ENCODE data around the gene CPNE2.
"Not testable (repeated sequence)": the region's sequence is repeated elsewhere in the genome, so short reads cannot be mapped to it uniquely, and the experiment has no call there.

Gene CPNE2

DNA sequence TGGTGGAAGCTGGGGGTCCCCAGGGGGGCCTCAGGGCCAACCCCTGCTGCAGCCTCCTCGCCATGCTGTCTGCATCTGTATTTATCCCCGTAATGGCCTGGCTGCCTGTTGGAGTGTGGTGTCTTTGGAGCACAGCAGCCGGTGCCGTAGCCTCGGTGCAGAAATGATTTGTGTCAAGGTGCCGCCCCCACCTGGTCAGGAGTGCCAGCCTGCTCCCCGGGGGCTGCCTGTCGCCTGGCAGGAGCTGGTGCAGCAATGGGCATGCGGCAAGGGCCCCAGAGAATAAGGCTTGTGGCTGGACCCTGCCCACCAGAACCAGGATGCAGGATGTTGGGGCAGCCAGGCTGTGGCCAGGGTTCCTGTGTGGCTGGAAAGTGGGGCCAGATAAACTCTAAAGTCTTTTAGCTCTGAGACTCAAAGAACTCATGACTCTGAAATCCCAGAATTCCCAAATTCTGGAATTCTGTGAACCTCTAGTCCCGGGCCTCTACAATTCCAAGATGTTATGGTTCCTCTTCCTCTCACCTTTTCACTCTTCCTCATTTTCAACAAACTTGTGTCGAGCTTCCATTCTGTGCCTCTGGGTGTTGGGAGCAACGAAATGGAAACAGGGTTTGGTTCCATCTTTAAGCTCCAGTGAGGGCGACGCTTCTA, 5.9 kb downstream of the CPNE2 start:
- no peak for DNase-seq (ENCODE audit: low read depth, low spot score)

DNA sequence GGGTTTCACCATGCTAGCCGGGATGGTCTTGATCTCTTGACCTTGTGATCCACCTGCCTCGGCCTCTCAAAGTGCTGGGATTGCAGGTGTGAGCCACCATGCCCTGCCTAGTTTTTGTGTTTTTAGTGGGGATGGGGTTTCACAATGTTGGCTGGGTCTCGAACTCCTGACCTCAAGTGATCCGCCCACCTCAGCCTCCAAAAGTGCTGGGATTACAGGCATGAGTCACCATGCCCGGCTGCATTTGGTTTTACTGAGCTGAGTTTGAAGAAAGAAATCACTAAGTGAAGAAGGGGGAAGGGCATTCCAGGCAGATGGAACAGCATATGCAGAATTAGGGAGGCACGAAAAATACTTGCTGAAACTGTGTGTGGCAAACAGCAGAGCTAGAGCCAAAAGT, 7.6 kb downstream of the CPNE2 start:
- peak; percentile 22 for DNase-seq (ENCODE audit: low read depth, low spot score)

DNA sequence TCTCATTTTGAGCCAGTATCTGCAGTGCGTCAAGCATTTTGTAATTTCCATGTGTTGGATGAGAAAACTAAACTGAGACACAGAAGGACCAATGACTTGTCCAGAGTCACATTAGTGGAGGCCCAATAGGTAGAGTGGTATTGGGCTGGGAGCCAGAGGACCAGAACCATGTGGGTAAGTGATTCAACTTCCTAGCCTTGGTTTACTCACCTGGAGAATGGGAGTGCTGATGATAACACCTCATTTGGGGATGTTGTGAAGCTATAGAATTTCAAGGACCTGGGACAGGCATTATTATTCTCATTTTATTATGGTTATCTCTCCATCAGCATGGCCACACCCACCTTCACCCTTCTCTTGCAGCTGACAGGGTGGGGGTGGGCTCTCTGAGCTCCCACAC, 8.1 kb downstream of the CPNE2 start:
- DNase-seq (ENCODE audit: low read depth, low spot score), result no peak

DNA sequence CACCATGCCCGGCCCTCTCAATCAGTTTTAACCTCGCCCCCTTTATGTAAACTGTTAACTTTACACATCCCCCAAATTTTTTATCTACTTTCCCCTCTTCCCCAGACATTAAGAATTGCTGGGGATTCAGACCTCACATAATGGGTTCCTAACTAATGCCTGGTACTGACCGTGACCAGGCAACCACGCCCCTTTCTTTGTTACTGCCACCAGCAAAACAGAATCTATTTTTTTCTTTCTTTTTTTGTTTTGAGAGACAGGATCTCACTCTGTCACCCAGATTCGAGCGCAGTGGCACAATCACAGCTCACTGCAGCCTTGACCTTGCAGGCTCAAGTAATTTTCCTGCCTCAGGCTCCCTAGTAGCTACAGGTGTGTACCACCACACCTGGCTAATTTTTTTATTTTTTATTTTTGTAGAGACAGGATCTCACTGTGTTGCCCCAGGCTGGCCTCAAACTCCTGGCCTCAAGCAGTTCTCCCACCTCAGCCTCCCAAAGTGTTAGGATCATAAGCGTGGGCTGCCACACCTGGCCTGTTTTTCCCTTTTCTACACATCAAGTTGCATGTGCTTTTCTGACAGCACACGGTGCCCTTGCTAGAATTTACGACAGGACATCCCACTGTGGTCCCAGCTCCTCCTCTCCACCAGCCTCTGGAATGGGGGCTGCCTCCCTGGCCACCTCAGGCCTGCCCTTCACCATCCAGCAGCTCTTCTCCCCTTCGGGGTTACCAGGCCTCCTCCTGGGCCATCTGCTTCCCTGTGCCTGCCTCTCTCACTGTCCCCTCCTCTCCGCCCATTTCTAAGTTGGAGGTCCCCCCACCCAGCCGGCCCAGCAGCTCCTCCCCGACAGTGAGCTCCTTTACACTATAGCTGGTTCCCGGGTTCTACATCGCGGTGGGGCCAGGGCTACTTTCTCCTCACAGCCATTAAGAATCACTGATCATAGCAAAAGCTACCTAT, 10.8 kb downstream of the CPNE2 start:
- no peak for DNase-seq (ENCODE audit: low read depth, low spot score)

DNA sequence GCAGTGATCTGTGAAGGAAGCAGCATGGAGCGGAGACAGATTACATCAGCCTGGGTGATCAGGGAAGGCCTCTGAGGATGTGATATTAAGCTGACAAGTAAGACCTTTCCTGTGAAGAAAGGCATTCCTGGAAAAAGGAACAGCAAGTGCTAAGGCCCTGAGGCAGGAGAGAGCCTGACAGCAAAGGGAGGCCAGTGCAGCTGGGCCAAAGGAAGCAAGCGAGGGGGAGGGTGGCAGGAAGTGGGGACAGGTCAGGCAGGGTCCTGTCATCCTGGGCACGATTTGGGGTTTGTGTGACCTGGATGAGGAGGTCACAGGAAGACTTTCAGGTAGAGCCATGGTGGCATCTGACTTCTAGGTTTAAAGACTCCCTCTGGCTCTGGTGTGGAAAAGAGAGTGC, 12.3 kb downstream of the CPNE2 start:
- DNase-seq (ENCODE audit: low read depth, low spot score), result no peak

DNA sequence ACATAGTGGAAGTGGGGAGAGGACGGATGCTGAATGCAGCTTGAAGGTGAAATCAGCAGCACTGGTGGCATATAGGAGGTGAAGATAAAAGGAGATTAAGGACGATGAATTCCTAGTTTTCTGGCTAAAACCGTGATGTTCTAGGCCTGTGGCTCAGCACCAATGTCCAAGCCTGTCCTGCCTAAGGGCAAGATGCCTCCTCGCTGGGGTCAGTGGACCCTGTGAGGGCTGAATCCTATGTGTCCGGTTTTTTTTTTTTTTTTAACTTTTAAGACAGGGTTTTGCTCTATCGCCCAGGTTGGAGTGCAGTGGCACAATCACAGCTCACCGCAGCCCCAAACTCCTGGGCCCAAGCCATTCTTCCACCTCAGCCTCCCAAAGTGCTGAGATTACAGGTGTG, 12.8 kb downstream of the CPNE2 start:
- no peak for DNase-seq (ENCODE audit: low read depth, low spot score)

DNA sequence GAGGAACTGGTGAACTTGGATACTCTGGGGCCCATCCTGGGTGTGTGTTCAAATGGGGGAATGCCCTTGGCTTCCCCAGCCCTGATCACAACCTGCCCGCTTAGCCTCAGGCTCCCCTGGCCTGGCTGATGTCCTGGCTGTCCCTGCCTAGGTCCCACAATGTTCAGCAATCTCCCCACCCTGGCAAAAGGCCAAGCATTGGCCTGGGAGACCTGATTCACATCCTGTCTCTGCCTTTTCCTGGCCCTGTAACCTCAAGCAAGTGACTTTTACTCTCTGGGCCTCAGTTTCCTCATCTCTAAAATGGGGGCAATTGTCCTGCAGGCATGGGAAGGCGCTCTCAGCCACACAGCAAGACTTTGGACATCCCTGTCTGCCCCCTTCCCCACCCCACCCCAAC, 14.4 kb downstream of the CPNE2 start:
- DNase-seq (ENCODE audit: low read depth, low spot score), result no peak

DNA sequence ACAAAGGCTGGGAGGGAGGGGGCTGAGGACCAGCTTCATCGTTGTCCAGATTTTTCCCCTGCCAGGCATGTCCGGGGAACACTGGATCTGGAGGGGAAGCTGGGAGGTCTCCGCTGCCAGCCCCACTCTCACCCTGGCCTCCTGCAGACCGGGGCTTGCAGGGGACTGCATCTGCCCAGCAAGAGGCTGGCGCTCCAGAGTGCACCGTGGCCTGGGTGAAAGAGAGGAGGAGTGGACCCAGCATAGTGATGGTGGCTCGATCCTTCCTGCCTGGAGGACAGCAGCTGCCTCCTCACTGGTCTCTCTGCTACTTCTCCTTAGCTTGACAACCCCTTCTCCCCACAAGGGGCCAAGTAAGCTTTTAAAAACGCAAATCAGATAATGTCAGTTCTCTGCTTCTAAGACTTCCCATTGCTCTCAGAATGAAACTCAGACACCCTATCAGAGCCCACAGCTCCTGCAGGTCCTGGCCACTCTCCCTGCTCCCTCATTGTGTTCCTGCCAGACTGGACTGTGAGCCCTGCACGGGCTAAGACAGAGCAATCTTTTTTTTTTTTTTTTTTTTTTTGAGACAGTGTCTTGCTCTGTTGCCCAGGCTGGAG, 15.0 kb downstream of the CPNE2 start:
- no peak for DNase-seq (ENCODE audit: low read depth, low spot score)

DNA sequence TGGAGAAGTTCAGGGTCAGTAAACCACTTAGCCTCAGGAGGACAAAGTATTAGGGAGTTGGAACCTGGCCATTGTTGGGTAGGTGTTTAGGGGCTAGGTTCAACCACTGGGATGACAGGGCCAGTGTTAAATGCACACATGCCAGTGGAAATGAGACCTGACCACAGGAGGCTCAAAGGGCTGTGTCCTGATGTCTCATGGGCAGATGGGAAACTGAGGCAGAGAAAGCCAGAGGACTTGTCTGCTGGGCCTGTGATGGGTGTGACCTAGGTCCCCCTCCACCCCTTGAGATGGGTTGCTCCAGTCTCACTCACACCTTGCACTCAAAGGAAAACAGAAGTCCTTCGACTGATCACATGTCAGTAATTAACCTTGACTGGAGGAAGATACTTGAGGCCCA, 16.0 kb downstream of the CPNE2 start:
- no peak for DNase-seq (ENCODE audit: low read depth, low spot score)

DNA sequence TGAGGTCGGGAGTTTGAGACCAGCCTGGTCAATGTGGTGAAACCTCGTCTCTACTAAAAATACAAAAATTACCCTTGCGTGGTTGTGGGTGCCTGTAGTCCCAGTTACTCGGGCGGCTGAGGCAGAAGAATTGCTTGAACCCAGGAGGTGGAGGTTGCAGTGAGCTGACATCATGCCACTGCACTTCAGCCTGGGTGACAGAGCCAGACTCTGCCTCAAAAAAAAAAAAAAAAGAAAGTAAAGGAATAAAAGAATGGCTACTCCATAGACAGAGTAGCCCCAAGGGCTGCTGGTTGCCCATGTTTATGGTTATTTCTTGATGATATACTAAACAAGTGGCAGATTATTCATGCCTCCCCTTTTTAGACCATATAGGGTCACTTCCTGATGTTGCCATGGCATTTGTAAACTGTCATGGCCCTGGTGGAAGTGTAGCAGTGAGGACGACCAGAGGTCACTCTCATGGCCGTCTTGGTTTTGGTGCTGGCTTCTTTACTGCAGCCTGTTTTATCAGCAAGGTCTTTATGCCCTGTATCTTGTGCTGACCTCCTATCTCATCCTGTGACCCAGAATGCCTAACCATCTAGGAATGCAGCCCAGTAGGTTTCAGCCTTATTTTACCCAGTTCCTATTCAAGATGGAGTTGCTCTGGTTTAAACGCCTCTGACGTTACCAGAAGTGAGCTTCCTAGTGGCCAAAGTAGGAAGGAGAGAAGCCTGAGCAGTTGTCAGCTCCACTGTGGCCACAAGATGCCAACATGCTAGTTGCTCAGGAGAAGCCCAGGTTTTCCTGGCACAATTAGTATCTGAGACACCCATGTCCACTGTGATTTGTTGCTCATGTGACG, 17.1 kb downstream of the CPNE2 start:
- DNase-seq (ENCODE audit: low read depth, low spot score), result not testable (repeated sequence)

DNA sequence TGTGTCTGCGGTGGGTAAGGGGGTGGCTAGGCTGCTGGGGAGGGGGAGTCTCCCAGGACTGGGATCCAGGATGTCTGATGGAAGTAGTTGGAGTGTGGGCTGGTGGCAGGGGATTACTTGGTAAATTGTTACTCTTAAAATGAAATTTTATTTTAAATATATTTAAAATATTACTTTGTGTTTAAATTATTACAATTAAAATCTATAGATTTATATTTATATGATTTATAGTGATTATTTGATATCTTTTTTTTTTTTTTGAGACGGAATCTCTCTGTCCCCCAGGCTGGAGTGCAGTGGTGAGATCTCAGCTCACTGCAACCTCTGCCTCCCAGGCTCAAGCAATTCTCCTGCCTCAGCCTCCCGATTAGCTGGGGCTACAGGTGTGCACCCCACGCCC, 18.6 kb downstream of the CPNE2 start:
- DNase-seq (ENCODE audit: low read depth, low spot score), result no peak

DNA sequence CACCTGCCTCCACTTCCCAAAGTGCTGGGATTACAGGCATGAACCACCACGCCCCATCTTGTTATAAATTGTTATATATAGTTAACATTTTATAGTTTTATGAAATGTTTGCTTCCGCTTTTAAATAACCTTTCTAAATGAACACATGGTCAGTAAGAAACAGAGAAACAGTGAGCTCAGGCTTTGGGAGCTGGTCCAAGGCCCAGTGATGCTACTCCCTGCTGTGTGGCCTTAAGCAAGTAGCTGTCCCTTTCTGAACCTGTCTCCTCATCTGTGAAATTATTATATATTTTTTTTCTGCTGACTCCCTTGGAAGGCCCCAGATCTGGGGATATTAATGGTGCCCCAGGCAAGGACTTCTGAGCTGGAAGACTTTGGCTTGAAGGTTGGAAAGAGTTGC, 19.0 kb downstream of the CPNE2 start:
- DNase-seq (ENCODE audit: low read depth, low spot score), result no peak

DNA sequence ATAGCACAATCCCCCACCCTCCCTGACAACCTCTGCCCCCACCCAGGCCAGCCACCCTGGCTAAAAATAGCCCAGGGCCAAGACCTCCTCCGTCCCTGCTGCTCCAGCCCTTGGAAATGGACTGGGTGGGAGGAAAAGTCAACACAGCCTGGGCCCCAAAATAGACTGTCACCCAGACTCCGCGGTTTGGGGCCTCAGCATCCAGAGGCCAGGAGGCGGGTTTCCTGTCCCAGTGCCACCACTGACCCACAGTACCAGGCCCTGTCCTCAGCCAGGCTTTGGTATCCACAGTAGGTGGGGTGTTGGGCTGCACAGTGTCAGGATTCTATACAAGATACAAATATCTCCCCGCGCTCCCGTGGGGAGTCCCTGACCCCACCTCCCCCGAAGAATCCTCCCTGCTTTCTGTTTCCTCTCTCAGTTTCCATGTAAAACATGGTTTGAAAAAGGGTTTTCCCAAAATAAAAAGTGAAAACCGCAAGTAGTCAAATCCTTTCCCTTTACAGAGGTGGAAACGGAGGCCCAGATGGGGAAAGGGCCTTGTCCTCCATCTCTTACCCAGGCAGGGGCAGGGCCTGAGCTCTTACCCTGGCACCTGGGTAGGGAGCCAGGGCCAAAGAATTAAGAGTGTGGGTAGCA, 20.1 kb downstream of the CPNE2 start:
- no peak for DNase-seq (ENCODE audit: low read depth, low spot score)

DNA sequence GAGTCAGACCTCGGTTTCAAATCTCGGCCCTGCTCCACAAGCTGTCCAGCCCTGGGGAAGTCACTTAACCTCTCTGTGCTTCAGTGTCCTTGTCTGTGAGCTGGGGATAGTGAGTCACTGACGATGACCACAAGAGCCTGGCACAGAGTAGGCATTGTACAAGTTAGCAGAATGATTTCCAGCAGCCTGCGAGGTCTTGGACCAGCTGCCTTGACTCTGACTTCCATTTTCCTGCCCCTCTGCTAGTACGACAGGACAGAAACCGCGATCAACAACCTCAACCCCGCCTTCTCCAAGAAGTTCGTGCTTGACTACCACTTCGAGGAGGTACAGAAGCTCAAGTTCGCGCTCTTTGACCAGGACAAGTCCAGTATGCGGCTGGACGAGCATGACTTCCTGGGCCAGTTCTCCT, 20.7 kb downstream of the CPNE2 start:
- DNase-seq (ENCODE audit: low read depth, low spot score), result peak; percentile 74

DNA sequence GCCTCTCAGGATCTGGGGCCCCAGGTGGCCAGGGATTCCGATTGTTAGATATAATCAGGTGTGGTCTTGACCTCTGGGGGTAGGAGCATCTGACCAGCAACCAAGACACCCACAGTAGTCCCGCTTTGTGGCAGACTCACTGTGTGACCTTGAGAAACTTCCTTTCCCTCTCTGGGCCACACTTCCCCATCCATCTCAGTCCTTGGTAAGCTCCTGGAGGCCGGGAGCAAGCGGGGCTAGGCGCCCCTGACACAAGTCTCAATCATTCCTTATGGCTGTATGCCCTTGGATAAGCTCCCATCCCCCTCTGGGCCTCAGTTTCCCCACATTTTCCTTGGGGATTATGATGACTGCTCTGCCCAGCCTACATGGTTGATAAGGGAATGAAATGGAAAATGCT, 21.3 kb downstream of the CPNE2 start:
- DNase-seq (ENCODE audit: low read depth, low spot score), result no peak

DNA sequence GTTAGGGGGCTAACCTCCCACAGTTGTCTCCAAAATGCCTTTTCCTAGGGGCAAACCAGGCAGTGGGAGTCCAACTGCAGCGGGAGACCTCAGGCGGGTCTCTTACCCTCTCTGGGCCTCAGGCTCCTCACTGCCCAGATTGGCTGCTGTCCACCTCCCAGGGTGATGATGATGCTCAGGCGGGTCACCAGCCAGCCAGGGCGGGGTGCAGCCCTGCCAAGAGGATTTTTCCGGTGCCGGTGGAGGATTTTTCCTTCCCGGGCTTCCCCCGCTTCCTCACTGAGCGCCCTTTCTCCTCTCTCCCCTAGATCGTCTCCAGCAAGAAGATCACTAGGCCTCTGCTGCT, 22.8 kb downstream of the CPNE2 start:
- DNase-seq (ENCODE audit: low read depth, low spot score), result peak; percentile 50

DNA sequence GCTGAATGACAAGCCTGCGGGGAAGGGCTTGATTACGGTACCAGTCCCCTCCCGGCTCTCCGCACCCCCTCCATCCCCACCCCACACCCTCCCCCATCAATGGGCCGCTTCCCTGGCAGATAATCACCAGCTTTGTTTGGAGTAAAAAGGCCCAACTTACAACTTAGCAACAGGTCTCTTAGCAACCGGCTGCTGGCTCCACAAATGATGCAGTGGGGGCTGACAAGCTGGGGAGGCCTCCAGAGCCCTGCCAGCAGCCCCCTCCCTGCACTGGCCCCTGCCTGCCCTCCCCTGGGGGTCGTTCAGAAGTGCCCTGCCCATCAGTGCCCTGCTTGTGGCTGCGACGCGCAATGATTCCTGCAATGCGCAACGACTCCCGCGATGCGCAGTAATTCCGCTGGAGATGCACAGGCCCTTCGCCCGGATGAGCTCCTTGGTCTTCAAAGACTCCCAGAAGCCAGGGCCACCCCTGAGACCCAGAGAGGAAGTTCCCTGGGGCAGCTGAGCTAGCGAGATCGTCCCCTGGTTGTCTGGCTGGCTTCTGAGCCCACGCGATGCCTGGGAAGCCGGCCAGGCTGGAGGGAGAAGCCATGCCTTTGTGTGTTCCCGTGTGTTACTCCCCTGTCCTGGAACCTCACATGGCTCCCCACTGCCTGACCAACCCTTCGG, 23.3 kb downstream of the CPNE2 start:
- peak; percentile 87 for DNase-seq (ENCODE audit: low read depth, low spot score)

DNA sequence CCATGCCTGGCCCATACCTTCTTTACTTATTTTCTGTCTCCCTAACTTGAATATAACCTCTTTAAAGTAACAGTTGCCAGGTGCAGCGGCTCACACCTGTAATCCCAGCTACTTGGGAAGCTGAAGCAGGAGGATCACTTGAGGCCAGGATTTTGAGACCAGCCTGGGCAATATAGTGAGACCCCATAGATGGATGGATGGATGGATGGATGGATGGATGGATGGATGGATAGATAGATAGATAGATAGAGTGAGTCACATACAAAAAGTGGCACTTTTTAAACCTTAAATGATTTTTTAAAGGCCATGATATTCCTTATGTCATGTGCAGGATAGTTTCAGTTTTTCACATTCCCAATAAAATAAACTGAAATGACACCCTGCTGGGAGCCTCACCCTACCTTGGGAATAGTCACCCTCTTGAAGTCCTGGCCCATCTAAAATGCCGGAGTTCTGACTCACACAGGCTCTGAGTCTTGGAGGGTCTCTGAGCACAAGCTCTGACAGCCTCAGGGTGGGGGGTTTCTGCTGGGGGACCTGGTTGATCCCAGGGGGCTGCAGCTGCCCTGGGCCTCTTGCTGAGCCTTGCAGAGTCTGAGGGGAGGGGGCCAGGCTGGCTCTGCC, 26.2 kb downstream of the CPNE2 start:
- no peak for DNase-seq (ENCODE audit: low read depth, low spot score)

DNA sequence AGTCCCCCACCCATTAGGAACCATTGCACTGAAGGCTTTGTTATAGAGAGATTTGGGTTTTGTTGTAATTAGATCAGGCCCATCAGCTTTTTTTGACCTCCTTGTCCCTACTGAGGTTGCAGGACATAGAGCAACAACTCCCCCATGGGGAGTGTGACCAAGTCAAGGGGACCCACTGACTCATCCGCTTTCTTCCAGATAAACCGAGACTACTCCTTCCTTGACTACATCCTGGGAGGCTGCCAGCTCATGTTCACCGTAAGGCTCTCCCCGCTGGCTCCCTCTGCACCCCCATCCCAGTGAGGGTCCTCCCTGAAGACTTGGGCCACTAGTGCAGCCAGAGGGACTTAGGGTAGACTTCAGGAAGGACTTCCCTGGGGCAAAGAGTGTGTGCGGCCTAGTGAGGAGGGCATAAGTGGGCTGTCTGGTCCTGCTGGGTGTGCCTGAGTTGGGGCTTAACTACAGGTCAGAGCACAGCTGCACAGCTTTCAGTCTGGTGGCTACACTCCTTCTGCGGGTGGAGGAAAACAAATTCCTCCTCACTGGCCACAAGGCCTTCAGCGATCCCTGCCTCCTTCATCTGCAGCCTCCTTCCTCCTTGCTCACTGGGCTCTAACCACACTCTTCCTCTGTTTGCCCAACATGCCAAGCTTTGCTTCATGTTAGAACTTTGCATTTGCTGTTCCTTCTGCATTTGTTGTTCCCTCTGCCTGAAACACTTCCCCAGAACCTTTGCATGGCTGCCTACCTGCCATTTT, 31.0 kb downstream of the CPNE2 start:
- no peak for DNase-seq (ENCODE audit: low read depth, low spot score)

Measured in astrocyte of the hippocampus (primary cell).